Mucosa of rectum (tissue), 2 donors: Measurements from ENCODE around the gene RAPGEF1.
A peak's percentile ranks its signal among the peaks of the same experiment; 100 is the strongest.
"Not testable (repeated sequence)": the region's sequence is repeated elsewhere in the genome, so short reads cannot be mapped to it uniquely, and the experiment has no call there.

Experiments used
- H3K27ac ChIP-seq, 2 donors: one replicate each; pipeline ENCODE4 v1.7.0; 2013; ENCODE audit warnings: inconsistent platforms in 2 of 2, low read depth in 2 of 2, low read length in 2 of 2
- H3K27me3 ChIP-seq, 2 donors: one replicate each; pipeline ENCODE4 v1.7.0; 2013; ENCODE audit warnings: low read length in 2 of 2; ENCODE audit not compliant: control insufficient read depth in 2 of 2, insufficient read depth in 2 of 2
- H3K36me3 ChIP-seq, 2 donors: one replicate each; pipeline ENCODE4 v1.7.0; 2013; ENCODE audit warnings: low read length in 2 of 2; ENCODE audit not compliant: control insufficient read depth in 2 of 2, insufficient read depth in 2 of 2
- H3K4me1 ChIP-seq, 2 donors: one replicate each; pipeline ENCODE4 v1.7.0; 2013; ENCODE audit warnings: low read length in 2 of 2, mild to moderate bottlenecking in 1 of 2; ENCODE audit not compliant: control insufficient read depth in 2 of 2, insufficient read depth in 2 of 2
- H3K4me3 ChIP-seq, 2 donors: one replicate each; pipeline ENCODE4 v1.7.0; 2013; ENCODE audit warnings: low read length in 2 of 2
- H3K9ac ChIP-seq, 2 donors: one replicate each; pipeline ENCODE4 v1.7.0; 2013; ENCODE audit warnings: low read length in 2 of 2, low read depth in 1 of 2, mild to moderate bottlenecking in 1 of 2
- H3K9me3 ChIP-seq, 2 donors: one replicate each; pipeline ENCODE4 v1.7.0; 2013; ENCODE audit warnings: low read length in 2 of 2; ENCODE audit not compliant: control insufficient read depth in 2 of 2
- donor health status: healthy.
- donor health status: Normal muscosa, but diverticular disease.

RAPGEF1 gene

DNA sequence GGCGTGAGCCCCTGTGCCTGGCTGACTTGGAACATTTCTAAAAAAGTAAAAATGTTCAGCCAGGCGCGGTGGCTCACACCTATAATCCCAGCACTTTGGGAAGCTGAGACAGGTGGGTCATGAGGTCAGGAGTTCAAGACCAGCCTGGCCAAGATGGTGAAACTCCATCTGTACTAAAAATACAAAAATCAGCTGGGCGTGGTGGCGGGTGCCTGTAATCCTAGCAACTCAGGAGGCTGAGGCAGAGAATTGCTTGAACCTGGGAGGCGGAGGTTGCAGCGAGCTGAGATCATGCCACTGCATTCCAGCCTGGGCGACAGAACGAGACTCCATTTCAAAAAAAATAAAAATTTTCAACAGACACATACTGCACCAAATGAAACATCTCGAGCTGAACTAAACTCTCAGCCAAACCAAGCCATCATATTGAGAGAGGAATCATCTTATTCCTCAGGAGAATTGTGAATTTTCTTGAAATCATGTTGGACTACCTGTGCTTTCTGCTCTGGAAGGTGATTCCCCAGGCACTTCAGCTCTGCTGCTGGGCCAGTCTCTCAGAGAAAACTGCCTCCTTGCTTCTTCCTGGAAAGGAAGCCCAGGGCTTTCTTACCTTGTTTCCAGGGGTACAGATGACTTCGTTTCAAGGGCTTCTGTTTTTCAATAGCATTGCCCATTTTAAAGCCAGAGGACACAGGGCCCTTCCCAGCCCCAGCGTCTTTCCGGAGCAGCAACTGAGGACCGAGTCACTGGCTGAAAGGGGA, 30.7 kb downstream of the RAPGEF1 start:
- not testable (repeated sequence) for H3K36me3 ChIP-seq, H3K27me3 ChIP-seq, H3K9me3 ChIP-seq, H3K9ac ChIP-seq, H3K4me3 ChIP-seq
- H3K27ac ChIP-seq: peak overlapping the region; percentile 2 to 24
- peaks cover 33 to 42% of the 10 kb centered on the region in 2 donors for H3K4me1 ChIP-seq

DNA sequence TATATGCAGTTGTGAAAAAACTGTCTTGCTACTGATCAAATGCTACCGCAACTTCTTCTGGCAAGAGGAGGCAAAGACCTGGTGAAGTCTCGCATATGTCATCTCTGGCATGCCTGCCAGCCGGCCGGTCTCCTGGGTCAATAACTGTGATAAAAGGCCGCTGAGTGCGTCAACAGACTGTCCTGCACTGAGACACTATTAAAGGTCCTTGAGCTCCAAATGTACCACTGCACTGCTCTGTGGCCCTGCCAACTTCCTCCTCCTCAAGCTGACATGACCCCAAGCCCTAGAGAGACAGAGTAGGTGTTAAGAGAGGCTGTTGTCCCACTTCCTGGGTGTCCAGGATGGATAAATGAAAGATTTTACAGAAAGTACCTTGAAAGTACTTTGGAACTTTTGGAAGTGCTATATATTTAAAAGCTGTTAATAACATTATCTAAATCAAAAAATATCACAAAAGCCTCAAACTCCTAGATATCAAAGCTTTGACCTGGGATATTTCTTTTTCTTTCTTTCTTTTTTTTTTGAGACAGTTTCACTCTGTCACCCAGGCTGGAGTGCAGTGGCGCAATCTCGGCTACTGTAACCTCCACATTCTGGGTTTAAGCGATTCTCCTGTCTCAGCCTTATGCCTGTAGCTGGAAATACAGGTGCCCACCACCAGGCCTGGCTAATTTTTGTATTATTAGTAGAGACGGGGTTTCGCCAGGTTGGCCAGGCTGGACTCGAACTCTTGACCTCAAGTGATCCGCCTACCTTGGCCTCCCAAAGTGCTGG, 31.5 kb downstream of the RAPGEF1 start:
- no peaks in the 10 kb centered on the region for H3K36me3 ChIP-seq
- H3K9ac ChIP-seq: no peak overlapping the region
- H3K9me3 ChIP-seq: no peaks in the 10 kb centered on the region
- H3K27ac ChIP-seq: peak overlapping the region; percentile 42 to 45
- no peaks in the 10 kb centered on the region for H3K27me3 ChIP-seq
- H3K4me1 ChIP-seq: peaks cover 38 to 48% of the 10 kb centered on the region in 2 donors
- H3K4me3 ChIP-seq: peak overlapping the region in 1 of 2 donors; percentile 7

DNA sequence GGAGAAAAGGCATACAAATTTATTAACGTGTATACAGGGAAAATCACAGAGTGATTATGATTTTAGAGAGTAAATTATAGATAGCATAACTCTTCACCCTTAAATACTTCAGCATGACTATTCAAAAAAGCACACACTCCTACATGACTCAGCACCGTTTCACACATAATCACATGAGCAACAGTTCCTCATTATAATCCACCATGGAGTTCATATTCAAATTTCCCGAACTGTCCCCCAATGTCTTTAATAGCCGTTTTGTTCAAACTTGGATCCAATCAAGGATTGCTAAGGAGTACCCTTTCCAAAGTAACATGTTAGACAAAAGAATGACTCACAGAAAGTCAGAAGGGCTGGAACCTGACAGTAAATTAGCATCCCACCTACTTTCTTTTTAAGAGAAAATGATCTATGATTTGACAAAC, 32.1 kb downstream of the RAPGEF1 start:
- no peaks in the 10 kb centered on the region for H3K9me3 ChIP-seq
- peak overlapping the region in 1 of 2 donors; percentile 7 for H3K4me3 ChIP-seq
- H3K27ac ChIP-seq: peak overlapping the region; percentile 42 to 45
- H3K4me1 ChIP-seq: peaks cover 38 to 46% of the 10 kb centered on the region in 2 donors
- no peaks in the 10 kb centered on the region for H3K27me3 ChIP-seq
- no peaks in the 10 kb centered on the region for H3K36me3 ChIP-seq
- H3K9ac ChIP-seq: no peak overlapping the region

DNA sequence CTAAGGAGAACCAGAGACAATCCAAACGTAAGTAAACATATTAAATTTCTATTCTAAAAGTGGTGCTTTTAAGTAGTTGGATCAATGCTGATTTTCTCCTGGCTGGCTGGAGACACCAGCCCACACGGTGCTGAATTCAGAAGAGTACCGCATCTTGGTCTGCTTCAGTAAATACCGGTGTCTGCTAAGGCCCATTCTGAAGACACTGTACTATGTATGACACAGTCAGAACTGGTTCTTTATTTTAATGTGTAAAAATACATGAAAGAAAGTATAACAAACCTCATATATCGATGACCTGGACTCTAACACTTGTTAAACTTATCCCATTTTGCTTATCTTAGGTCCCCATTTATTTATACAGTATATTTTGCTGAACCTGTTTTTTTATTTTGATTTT, 32.8 kb downstream of the RAPGEF1 start:
- H3K36me3 ChIP-seq: no peaks in the 10 kb centered on the region
- H3K27me3 ChIP-seq: no peaks in the 10 kb centered on the region
- no peaks in the 10 kb centered on the region for H3K9me3 ChIP-seq
- no peak overlapping the region for H3K4me3 ChIP-seq
- H3K4me1 ChIP-seq: peaks cover 38 to 46% of the 10 kb centered on the region in 2 donors
- no peak overlapping the region for H3K9ac ChIP-seq
- H3K27ac ChIP-seq: peak overlapping the region; percentile 20 to 42

DNA sequence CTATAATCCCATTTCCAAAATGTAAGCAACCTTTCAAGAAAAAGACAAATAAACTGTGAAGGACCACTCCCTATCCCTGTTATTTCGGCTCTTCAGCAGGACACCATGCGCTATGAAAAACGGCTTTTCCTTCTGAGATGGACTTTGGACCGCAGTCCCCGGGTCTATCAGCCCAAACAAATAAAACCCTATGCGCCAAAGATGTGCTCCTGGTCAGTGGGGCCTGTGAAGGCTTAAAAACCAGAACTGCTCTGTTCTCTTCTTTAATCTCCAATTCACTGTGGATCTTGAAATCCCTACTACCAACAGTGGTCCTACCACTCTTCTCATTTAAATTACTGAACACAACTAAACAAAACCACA, 33.3 kb downstream of the RAPGEF1 start:
- Histone ChIP-seq H3K27ac (peak overlapping the region; percentile 5 to 20), H3K9ac (no peak overlapping the region)

DNA sequence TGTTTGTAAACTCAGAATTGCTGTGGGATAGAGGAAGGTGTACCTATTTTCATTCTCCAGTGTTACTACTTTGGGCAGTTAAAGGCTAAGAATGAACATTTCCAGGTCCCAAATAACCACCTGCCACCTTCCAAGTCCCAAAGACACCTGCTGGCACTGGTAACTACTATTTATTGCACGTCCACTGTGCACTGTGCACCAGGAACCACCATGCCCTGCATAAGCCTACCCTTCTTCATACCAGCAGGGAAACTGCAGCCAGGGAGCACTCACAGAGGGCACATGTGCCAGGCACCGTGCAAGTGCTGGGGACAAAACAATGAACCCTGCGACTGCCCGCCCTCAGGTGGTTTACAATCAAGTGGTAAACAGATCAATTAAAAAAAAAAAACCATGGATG, 34.9 kb downstream of the RAPGEF1 start:
- peak overlapping the region; percentile 13 to 42 for H3K9ac ChIP-seq
- H3K4me3 ChIP-seq: no peak overlapping the region

More for the DNA sequence above, 33.3 kb downstream of the RAPGEF1 start:
- H3K4me1 ChIP-seq: peaks cover 38 to 46% of the 10 kb centered on the region in 2 donors
- H3K36me3 ChIP-seq: no peaks in the 10 kb centered on the region
- H3K9me3 ChIP-seq: no peaks in the 10 kb centered on the region
- H3K27me3 ChIP-seq: no peaks in the 10 kb centered on the region
- H3K4me3 ChIP-seq: no peak overlapping the region

GRCh38 chr9:131704141-131704983, 35.5 kb downstream of the RAPGEF1 start:
- Histone ChIP-seq H3K27me3 (no peaks in the 10 kb centered on the region), H3K4me3 (no peak overlapping the region), H3K27ac (peak overlapping the region; percentile 49 to 60), H3K9ac (peak overlapping the region; percentile 13 to 42), H3K9me3 (no peaks in the 10 kb centered on the region), H3K36me3 (no peaks in the 10 kb centered on the region), H3K4me1 (peaks cover 38 to 46% of the 10 kb centered on the region in 2 donors)

More for the DNA sequence above, 34.9 kb downstream of the RAPGEF1 start:
- Histone ChIP-seq H3K4me1 (peaks cover 38 to 46% of the 10 kb centered on the region in 2 donors), H3K27ac (peak overlapping the region; percentile 49 to 60), H3K9me3 (no peaks in the 10 kb centered on the region), H3K36me3 (no peaks in the 10 kb centered on the region), H3K27me3 (no peaks in the 10 kb centered on the region)

DNA sequence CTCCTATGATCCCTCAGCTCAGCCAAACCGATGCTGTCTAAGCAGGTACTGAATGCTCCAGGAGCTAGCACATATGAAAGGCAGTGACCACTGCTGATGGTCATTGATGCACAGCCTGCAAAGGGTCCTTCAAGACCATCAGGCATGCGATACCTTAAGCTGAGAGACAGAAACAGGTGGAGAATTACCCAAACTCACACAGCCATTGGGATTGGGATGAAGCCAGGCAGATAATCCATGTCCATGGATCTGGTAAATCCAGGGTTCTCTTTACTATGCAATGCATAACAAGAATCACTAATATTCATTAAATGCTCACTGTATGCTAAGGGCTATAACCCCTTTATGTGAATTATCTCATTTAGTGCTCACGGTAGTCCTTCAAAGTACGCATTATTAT, 36.2 kb downstream of the RAPGEF1 start:
- Histone ChIP-seq H3K27me3 (no peaks in the 10 kb centered on the region), H3K4me1 (peaks cover 38 to 46% of the 10 kb centered on the region in 2 donors), H3K9ac (no peak overlapping the region), H3K4me3 (no peak overlapping the region), H3K36me3 (no peaks in the 10 kb centered on the region), H3K9me3 (no peaks in the 10 kb centered on the region), H3K27ac (peak overlapping the region in 1 of 2 donors; percentile 2)

GRCh38 chr9:131702911-131703310, 37.0 kb downstream of the RAPGEF1 start:
- no peak overlapping the region for H3K4me3 ChIP-seq

More at GRCh38 chr9:131702911-131703310, 37.0 kb downstream of the RAPGEF1 start:
- Histone ChIP-seq H3K27ac (no peak overlapping the region), H3K4me1 (peaks cover 35 to 46% of the 10 kb centered on the region in 2 donors), H3K27me3 (no peaks in the 10 kb centered on the region), H3K9ac (no peak overlapping the region), H3K9me3 (no peaks in the 10 kb centered on the region), H3K36me3 (no peaks in the 10 kb centered on the region)
